Inflammatory macrophage (primary cell): ENCODE measurements around the gene INPP5B.

Experiments
- DNase-seq, 2 donors: peaks; one replicate each; pipeline ENCODE4 v3.0.0-alpha.2; 2020 to 2022

The INPP5B gene

DNA sequence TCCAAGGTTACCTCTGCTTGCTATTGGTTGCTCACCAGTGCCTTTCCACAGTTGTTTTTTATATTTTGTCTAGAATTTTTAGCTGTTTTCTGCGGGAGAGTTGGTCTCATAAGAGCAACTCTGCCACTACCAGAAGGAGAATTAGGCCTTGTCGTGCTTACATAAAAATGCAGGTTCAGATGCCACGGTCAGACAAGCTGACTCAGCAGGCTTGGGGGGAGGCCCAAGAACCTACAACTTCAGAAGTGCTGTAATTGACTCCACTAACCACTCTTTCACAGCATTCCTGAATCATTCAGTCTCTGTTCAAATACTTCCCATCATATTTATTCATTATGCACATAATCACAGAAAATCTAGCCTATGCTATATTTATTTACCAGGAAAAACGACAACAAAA, 115.7 kb downstream of the INPP5B start:
- no peak for DNase-seq

DNA sequence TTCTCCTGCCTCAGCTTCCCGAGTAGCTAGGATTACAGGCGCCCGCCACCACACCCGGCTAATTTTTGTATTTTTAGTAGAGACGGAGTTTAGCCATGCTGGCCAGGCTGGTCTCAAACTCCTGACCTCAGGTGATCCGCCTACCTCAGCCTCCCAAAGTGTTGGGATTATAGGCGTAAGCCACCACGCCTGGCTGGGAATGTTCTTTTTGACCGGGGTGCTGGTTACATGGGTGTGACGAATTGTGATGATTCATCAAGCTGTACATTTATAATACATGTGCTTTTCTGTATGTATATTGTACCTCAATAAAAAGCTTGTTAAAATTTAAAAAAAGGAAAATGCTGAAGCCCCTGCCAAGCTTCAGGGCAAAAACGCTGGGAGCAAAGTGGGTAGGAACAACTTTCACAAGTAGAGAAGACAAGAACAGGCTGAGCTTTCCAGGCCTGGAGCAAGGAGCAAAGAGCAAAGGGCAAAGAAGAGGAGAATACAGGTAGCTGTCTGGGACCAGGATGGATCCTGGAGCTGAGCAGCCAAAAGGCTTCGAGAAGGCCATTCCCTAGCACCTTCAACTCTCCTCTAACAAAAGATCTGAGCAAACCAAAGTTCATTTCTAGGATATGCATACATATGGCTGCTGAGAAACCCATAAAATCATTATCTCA, 118.3 kb downstream of the INPP5B start:
- DNase-seq = no peak

DNA sequence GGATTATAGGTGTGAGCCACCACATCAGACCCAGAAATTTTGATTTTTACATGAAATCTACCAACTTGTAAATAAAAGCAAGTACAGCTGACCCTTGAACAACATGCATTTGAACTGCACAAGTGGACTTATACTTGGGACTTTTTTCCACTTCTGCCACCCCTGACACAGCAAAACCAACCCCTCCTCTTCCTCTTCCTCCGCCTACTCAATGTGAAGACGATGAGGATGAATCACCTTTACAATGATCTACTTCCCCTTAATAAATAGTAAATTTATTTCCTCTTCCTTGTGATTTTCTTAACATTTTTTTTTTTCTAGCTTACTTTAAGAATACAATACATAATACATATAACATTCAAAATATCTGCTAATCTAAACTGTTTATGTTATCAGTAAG, 121.3 kb downstream of the INPP5B start:
- DNase-seq = peak; percentile 80 to 83

DNA sequence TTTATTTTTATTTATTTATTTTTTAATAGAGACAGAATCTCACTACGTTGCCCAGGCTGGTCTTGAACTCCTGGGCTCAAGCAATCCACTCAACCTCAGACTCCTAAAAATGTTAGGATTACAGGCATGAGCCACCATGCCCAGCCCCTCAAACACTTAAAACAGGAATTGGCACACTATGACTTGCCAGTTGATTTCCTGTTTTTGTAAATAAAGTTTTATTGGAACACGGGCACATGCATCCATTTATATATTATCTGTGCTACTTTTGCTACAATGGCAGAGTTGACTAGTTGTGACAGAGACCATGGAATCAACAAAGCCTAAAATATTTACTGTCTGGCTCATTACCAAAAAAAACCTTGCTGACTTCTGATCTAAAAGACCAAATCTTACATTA, 122.9 kb downstream of the INPP5B start:
- peak; percentile 22 to 43 for DNase-seq

DNA sequence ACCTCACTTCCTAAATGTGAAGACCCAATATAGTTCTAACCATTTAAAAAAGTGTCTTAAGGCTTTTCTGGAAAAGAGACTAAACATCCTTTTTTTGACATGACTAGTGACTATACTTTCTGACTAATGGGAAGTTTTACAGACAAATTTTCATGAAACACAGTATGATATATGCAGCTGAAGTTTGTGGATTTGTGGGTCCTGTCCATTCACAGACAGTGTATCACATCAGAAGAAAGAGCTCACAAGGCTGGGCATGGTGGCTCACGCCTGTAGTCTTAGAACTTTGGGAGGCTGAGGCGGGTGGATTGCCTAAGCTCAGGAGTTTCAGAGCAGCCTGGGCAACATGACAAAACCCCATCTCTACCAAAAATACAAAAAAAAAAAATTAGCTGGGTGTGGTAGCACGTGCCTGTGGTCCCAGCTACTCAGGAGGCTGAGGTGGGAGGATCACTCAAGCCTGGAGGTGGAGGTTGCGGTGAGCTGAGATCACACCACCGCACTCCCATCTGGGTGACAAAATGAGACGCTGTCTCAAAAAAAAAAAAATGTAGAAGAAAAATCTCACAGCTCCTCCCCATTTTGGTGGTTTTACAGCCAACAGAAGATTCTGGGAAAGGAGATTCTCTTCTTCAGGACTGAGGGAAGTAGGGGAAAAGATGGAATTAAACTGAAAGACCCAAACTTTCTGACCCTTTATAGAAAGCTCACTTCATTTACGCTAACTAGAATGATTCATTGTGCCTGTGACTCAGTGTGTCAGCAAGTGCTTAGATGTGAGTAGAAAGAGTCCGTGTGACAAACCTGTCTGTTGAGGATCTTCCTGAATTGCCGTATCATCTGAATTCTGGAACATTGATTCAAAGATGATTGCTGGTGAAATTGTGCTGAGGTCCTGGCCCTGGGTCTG, 123.7 kb downstream of the INPP5B start:
- DNase-seq = peak; percentile 59 to 81

DNA sequence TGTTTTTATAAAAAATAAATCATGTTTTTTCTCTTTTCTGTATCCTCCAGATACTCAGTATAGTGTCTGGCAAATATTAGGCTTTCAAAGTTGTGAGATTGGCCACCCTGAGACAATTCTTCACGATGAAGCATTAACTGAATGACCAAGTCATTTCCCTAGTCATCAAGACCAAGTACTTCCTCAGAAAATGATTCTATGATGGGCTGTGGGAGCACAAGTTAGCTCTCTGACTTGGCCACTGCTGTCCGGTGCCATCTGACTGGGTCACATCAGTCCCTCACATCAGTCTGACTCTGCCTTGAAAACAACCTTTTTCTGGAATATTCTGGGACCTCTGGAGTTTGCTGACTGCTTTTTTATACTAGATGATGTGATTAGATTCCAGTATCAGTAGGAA, 125.4 kb downstream of the INPP5B start:
- peak in 1 of 2 donors; percentile 47 for DNase-seq

DNA sequence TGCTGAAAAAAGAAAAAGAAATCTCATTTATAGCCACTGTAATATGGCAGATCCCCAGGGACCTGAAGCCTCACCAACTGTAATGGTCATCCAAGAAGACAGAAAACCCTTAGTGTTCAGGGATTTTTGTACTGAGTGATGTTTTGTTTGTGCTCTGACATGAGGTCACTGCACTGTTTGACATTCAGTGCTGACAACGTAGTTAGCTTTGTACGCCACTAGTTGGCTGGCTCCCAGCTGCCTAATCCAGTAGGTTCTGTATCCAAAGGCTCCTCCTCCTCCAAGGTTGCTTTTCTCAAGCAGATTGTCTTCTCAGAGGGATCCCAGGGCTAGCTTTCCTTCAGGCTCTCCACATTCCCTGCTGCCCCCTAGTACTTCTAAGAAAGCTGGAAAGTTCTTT, 129.4 kb downstream of the INPP5B start:
- DNase-seq = no peak

DNA sequence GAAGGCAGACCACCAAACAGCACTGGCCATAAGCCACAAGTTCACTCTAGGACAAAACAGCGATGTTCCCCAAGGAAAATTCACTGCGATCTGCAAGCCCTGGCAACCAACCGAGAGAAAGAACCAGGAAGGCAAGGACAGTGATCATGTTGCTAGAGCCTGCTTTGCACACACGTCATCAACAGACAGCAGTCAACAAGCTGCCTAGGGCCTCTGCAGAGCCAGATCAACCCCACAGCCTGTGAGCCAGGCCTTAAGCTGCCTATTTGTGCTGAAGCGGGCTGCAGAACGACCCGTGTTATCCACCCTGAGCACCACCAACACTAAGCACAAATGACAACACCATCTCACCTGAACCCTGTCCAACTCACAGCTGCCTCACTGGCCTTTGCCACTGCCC, 132.6 kb downstream of the INPP5B start:
- DNase-seq = no peak

DNA sequence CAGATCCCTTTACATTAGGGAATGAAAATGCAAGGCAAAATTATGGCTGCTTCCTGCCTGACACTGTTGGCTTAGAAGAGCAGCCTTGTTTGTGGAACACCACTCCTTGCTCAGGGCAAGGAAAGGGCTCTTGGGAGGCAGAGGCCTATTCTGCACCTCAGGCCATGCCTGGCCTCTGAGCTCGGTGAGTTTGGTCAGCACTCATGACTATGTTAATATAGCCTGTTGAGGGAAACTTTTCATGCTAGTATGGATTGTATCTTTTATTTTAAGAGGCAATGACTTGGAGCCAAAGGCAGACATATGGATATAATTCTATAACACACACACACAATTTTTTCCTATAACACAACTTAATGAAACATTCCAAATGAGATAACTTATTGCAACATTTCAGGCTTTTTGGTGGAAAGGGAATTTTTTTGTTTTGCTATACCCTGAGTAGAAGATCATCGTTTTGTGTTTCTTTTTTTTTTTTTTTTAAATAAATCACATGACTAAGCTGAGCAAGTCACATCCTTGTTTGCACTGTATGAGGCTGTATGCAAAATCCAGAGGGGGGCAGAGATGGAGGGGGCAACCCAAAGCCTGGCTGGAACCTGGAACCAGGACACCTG, 133.2 kb downstream of the INPP5B start:
- no peak for DNase-seq

DNA sequence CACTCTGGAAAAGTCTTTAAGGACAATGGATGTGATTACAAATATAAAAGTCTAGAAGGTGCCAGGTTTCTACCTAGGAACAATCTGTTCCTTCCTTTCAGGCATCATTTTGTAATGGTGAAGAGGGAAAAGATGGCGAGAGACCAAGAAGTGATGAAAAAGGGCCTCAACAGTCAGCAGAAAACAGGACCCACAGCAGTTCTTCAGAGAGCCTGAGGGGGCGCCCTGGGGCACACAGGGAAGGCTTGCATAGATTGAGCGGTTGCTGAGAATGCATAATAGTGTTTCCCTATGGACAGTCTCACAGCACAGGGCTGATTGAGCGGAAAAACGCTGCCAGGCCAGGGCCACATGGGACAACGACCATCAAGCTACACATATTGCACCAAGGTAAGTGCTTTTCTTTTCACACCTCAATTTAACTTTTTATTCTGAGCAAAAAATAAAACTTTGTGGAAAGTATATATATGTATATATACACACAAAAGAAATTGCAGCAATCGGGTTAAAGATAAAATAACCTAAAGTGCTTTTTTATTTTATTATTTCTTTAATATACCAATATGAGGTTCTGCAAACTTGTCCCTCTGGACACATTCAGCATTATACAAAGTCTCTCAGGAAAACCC, 135.7 kb downstream of the INPP5B start:
- peak; percentile 80 to 87 for DNase-seq
